NCI-H69 (cell line): ENCODE measurements around the gene MFAP3.

Experiments
- DNase-seq: peaks from one replicate; lab custom pipeline; 2025; lab: John Stamatoyannopoulos, UW

Gene MFAP3

DNA sequence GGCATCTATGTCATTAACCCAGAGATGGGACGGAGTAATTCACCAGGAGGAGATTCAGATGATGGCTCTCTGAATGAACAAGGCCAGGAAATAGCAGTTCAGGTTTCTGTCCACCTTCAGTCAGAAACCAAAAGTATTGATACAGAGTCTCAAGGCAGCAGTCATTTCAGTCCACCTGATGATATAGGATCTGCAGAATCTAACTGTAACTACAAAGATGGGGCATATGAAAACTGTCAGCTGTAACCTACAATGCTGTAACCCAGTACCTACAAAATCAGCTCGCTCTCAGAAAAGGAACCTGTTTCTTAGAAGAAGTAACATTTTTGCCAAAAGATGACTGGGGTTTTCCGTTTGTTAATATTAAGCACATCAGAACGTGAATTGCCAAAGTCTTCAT, 14.7 kb downstream of the MFAP3 start:
- DNase-seq: no peak

DNA sequence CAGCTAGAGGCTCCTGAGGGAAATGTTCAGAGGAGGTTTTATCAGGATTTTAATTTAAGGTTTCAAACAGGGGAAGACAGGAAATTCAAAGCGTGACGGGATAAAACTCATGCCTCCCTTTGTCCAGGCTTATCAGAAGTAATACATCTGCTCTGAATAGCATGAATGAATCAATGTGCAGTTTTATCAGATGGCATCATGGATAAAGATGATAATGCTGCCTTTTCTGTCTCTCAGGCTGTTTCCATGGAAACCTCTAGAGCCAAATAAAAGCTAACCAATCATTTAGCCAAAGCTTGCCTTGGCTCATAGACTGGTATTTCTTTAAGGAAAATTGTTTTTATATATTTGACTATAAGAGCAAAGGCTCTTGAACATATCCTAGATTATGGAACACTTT, 16.4 kb downstream of the MFAP3 start:
- no peak for DNase-seq

DNA sequence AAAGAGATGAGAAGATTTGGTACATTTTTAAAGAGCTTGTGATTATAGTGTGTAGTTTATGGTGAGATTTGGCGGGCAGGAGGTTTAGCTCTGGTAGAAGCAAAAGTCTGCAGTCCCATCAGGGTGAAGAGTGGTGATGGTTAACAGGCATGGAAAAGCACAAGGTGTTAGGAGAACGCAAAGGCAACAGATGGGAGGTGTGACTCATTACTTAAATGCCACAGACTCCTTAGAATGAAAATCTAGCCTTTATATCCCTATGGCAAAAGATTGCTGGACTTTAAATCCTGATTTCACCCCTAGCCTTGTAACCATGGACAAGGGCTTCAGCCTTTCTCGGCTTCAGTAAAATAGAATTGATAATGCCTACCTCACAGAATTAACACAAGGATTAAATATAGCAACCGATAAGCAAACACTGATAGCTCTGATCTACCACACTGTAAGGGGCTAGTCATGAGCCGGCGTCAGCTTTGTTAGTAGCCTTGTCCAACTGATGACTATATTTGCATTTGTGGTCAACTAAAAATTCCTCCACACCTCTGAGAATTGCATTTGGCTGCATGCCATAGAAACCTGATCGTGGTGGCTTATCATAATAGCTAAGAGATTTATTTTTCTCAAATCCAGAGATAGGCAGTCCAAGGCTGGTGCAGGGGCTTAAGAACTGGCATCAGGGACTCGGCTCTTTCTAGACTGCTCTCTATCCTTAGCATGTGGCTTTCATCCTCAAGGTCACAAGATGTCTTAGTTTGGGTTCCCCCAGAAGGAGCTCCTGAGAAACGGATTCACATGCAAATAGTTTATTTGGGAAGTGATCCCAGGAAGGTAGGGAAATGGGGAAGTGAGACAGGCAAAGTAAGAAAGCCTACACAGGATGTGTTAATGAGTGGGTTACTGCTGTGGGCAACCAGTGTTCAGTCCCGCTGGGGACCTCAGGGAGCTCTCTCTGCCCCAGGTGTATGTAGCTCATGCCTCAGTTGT, 19.6 kb downstream of the MFAP3 start:
- DNase-seq: peak; percentile 17

DNA sequence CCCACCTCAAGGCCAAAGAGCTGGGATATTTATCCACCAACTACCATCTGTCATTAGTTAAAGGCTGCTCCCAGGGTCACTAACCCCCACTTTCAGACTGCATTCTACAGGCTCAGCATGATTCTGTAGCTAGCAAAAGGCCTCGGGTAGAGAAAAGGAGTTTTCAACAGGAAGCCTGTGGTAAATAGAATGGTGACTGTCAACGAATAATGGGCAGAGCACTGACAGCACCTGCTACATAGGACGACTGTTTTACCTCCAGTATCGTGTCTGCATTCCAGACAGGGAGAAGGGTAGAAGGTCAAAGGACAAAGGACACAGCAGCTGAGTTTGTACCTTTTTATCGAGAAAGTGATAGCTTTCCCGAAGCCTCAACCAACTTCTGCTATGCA, 20.3 kb downstream of the MFAP3 start:
- DNase-seq: no peak

DNA sequence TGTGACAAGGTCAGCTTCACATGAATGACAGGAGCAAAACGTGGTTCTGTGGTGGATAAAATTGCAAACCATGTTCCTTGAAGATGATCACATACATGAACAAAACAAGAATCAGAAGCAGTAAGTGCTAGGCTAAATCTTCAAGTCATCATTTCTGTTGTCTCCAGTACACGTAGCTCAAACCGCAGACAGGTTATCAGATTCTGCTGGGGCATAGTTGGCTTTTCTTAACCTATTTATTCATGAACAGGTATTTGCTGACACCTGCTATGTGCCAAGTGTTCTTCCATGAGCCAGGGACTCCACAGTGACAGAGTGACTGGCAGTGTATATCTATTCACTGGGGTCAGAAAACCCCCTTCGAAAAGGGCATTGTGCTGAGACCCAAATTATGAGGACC, 20.8 kb downstream of the MFAP3 start:
- no peak for DNase-seq

DNA sequence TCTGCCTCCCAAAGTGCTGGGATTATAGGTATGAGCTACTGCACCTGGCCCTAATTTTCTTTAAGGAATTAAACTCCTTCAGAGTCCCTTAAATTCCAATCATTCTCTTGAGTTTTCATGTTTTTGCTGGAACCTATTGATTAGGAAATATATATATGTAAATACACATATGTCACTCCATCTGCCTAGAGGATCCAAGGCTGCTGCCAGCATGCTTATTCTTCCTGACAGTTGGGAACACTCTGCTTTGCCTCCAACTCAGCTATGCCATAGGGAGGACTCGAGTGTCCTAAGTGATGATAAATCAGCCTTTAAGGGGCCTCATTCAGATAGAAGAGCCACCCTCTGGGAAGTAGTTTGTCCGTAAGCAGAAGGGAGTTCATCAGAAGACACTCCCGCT, 21.8 kb downstream of the MFAP3 start:
- no peak for DNase-seq

DNA sequence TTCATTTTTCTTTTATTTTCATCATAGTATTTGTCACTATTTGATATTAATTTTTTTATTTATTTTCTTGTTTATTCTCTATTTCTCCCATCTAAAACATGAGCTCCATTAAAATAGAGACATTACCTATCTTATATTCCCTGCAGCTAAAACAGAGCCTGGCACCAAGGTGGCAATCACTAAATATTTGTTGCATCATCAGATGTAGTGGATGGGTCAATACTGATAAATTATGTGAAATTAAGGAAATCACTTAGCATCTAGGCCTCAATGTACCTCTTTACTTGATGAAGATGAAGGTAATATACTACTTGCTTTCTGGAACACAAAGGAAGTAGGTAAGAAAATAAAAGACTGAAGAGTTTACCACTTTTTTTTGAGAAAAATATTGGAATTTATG, 24.6 kb downstream of the MFAP3 start:
- no peak for DNase-seq

DNA sequence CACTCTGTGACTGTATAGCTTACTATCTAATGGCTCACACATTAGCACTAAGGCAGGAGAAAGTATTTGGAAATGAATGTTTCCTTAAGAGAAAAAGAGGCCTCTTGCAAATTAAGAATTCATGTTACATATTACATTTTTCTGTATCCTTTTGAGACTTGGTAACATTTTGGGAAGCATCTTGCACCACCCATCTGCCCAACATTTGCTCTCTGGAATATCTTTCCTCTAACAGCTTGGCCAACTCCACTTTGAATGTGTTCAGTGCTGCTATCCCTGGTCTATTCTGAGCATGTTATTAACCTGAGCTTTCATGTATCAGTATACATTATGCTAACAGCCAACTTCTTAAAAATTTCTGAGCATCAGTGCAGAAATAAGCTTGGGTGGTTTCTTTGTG, 27.2 kb downstream of the MFAP3 start:
- DNase-seq: no peak

DNA sequence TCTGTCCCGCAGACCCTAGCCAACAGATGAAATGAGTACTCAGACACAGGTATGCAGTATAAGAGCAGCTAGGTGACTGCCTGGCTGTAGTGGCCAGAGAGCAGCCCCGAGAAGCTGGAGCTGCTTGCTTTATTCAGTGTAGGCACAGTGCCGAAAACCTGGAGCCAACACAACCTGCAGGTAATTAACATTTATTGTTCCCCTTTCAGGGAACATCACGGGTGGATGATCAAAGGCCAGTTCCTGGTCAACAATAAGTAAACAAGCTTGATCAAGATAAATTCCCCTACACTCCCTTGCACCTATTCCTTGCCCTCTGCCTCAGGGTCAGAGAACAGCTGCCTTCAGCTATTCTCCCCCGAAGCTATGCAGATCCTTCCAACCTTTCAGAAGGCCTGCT, 31.1 kb downstream of the MFAP3 start:
- peak; percentile 41 for DNase-seq

DNA sequence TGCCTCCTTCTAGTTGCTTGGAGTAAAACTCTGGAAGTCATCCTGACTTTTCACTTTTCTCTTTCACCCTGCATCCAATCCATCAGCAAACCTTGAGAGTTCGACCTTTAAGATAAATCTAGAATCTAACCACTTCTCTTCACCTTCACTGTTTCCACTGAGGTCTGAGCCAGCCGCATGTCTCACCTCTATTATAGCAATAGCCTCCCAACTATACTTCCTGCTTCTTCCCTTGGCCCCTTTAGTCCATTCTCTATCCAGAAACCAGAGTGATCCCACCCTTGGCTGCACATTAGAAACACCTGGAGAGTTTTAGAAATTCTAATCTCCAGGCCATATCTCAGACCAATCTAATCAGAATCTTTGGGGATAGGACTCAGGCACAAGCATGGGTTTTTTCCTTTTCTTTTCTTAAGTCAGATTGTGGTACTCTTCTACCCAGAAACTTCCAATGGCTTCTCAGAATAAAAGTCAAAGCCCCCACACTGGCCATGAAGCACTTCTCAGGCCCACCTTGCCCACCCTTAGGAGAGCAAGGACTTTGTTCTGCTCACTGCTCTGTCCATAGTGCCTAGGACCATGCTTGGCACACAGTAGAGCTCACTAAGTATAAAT, 33.1 kb downstream of the MFAP3 start:
- no peak for DNase-seq

DNA sequence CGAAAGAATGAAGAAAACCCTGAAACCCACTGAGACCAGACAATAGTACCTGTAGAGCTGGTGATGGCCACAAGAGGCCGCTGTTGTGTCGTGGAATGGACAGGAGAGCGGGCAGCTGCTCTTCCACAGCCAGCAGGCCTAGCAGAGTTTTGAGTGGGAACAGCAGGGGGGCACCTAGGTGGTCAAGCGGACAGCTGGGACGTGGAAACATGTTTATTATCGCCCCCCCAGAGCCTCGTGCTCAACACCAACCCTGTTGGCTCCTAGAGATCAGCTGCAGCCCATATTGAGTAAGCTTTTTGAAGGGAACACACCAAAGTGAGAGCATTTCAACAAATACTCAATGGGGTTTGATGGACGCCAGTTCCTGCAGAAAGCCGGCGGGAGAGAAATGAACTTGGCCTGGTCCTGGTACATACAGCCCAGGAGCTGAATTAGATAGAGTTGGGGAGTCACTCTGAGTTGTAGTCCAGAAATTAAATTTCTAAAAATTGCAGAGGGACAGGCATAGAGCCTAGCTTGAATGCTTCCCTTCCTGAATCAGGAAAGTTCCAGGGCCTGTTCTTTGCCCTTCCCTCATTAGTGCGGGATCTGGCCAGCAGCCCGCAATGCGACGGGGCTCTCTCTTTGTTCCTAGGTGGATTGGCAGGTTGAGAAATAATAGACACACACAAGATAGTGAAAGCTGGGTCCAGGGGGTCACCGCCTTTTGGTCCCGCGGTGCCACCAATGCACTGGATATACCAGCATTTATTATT, 33.8 kb downstream of the MFAP3 start:
- DNase-seq: peak; percentile 76

DNA sequence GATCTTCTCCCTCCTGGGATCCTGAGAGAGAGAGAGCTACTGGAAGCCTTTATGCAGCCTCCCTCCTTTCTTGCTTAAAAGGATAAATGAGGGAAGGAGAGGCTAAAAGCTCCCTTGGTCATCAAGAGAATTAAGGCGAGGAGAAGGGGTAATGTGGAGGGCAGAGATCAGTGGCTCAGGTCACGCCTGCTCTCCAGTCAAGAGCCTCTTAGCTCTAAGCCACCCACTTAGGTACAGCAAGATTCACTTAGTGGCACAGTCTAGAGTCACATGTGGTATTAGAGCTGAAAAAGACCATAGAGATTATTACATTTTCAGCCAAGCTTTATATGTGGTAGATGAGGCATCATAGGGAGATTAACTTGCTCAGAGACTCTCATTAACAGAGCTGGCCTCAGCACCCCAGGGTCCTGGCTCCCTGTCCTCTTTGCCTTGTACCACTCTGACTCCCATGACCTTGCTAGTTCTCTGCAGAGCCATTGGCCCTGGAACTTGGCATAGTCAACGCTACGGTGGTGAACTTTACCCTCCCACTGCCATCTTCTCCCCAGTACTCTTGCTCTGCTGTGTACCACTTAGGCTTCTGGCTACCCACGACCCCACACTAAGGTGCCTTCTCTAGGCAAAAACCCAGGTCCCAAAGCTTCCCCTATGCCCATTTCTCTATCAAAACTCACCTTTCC, 37.6 kb downstream of the MFAP3 start:
- DNase-seq: no peak

DNA sequence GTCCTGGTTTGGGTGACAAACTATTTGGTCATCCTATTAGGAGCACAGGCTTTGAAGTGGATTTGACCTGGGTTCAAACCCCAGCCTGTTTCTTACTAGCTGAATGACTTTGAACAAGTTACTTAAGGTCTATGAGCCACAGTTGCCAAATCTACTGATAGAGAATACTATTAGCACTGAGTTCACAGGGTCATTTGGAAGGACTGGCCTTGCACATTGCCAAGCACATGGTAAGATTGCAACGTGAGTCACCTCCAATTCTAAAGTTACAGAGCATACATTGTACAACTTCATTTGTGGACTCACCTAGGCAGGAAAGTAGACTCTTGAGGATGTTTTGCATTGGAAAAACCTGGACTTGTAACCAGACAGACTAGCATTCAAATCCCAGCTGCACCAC, 38.9 kb downstream of the MFAP3 start:
- DNase-seq: peak; percentile 49

DNA sequence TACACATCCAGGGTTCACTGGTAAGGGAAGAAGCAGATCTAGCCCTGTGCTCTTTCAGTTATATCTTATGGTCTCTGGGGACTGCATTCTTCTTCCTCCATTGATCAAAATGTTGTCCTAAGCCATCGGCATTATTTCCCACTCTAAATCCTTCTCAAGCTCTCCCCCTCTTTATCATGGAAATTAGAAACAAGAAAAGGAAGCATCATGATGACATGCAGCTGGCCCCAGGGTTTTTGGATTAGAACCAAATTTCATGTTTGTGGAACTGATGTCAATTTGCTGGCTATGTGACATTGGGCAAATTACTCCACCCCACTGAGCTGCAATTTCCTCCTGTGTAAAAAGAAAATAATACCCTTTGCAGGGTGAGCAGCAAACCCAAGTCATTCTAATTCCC, 39.5 kb downstream of the MFAP3 start:
- peak; percentile 97 for DNase-seq

DNA sequence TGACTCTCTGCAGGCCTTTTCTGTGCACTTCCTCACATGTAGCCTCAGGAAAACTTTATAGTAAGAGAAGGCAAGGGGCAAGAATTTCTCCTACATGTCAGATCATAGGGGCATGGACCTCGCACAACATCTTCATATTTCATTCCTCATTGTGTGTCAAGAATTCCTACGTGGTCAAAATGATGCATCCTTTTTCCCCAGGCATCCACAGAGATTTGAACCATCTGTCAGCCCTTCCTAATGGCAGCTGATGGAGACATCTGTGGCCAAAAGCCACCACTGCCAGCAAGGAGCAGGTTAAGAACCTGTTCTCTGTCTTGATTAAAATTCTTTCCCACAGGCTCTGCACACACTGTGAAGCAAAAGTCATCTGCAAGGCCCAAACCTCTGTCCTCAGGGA, 42.5 kb downstream of the MFAP3 start:
- DNase-seq: peak; percentile 6

DNA sequence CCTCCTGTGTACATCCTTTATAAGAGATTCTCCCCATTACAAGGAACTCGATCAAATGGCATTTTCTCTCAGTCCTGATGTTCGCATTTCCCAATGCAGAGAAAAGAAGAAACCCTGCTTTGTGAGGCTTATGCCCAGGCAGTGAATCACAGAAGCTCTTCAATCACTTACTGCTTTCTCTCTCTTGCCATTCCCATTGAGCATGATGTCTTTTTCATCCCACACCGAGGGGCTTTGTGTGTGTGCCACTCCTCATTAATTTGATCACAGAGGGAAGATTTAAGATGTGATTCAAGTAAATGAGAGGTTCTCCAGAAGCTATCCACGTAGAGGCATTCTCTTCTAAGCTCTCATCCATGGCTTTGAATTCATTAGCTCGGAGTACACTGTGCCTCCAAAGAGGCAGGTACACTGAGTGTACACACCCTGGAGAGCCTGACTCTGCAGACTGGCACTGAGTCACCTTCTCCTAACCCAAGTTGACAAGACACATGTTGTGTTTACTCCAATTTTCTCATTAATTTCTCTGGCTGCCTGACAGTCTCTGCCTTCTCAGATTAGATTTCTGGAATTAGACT, 45.4 kb downstream of the MFAP3 start:
- DNase-seq: peak; percentile 8

DNA sequence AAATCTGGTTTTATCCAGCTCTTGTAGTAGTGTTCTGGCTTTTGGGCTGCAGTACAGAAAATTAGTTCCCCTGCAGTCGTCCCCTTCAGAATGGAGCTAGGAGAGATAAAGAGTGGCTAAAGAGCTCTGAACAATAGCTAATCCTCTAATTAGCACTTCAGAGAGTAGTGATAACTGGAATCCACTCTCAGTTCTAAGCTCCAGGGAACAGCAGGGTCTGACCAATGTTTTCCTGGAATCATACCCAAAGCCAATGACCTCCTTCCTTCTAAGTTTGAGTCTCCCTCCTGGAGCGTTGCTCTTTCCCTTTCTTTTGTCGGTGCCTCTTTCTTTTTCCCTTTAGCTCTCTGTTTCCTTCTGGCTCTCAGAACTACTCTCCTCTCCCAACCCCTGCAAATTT, 47.4 kb downstream of the MFAP3 start:
- peak; percentile 11 for DNase-seq

DNA sequence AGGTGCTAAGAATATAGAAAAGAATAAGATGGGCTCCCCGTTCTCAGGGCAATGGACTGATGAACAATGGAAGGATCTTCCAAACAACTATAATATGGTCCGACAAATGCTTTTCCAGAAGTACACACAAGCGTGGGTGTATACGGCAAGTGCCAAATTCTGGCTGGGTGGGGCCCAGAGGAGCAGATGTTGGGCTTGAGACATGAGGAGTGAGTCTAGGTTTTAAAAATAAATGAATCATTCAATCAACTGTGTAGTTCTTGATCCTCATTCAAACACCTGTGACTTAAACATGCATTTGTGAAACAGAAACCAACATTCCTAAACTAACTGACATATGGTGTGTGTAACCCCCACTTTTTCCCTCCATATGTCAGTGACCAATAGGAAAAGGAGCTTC, 47.9 kb downstream of the MFAP3 start:
- peak; percentile 59 for DNase-seq

DNA sequence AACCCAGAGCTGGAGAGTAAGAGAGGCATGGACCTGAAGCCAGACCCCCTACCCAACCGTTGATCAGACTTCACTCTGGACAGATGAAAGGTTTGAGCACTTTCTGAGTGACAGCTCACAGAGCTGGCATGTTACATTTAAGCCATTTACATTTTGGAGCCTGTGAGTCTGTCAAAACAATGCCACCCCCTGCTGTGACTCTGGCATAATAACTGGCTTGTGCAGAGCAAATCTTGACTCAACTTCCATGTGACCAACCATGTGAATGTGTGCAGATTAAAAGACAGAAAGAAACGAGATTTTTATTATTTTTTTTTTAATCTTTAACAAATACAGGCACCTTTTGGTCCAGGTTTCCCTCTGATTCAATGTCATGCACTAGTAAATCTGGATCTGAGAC, 48.5 kb downstream of the MFAP3 start:
- peak; percentile 88 for DNase-seq

DNA sequence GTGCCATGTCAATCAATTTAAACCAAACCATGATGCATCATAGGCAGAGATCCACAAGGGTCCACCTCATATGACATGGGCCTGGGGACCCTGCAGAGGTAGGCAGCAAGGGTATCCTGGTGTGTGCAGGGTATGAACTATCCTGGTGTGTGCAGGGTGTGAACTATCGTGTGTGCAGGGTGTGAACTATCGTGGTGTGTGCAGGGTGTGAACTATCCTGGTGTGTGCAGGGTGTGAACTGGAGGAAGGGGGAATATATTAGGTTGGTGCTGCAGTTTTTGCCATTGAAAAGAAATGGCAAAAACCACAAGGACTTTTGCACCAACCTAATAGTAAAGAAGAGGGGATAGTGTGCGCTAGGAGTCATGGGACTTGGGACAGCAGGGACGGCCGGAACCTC, 50.0 kb downstream of the MFAP3 start:
- DNase-seq: no peak

DNA sequence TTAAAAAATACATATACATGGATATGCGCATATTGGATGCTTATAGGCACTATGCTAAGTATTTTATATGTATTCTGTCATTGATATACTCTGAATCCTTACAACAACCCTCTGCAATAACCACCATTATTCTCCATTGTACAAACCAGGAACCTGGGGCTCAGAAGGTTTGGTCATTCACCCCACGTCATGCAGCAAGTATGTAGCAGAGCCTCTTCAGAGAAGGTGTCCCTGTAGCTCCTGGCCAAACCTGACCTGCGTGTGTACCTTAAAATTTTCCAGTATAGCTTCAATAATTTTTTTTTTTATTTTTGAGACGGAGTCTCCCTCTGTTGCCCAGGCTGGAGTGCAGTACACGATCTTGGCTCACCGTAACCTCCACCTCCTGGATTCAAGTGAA, 51.9 kb downstream of the MFAP3 start:
- no peak for DNase-seq
